Dedifferentiated amniotic fluid mesenchymal stem cell (primary cell): ENCODE data around the gene UBE2D3.

ENCODE experiments used
- DNase-seq: peaks from one replicate; pipeline ENCODE4 v3.0.0-alpha.2; 2016; ENCODE audit errors: extremely low spot score

Gene UBE2D3

GRCh38 chr4:102757681-102758080 lies 69.7 kb downstream of the UBE2D3 start:
- DNase-seq = no peak

- no peak for DNase-seq
These were observed 73.3 kb downstream of the UBE2D3 start for GRCh38 chr4:102754044-102754443.

- DNase-seq = no peak
These were observed 75.4 kb downstream of the UBE2D3 start for GRCh38 chr4:102751941-102752340.
